ENCODE measurements around the gene H3-3A.

The H3-3A gene

DNA sequence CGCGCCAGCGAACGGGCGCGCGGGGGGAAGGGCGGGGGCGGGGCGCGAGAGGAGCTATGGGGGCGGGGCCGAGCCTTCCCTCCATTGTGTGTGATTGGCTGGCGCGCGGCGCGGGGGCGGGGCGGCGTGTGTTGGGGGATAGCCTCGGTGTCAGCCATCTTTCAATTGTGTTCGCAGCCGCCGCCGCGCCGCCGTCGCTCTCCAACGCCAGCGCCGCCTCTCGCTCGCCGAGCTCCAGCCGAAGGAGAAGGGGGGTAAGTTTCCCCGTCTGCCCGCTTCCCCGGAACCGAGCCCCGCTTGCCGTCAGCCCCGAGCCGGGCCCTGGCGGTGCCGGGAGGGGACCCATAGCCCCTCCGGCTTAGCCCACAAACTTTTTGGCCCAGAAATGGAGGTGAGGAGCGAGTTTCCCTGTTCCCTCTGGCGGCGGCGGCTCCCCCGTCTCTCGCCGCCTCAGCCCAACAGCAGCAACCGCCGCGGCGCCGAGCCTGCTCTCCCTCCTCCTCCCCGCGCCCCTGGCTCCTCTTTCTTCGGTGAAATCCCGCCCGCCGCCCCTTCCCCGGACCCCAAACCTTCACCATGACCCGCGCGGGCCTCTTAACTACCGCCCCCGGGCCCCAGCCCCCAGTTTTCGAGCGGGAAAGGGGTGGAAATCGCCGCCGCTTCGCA, at the start of gene H3-3A:
H3-3A (plus strand) TSS at position 159 of the 666 bp plus-strand sequence. CDS start 1,636 bp downstream, outside the sequence.
- peaks cover 52% of the 10 kb centered on the region for H3K36me3 Mint-ChIP-seq (ENCODE audit: low read depth)
- peak; percentile 98 for DNase-seq
- no peaks in the 10 kb centered on the region for H3K9me3 Mint-ChIP-seq
- H3K27ac Mint-ChIP-seq = peak within 1 kb of the TSS; percentile 99
- H3K27me3 Mint-ChIP-seq = no peaks in the 10 kb centered on the region
- peaks cover 41% of the 10 kb centered on the region for H3K4me1 Mint-ChIP-seq (ENCODE audit: low read depth)
- H3K4me3 Mint-ChIP-seq = peak within 1 kb of the TSS; percentile 100

DNA sequence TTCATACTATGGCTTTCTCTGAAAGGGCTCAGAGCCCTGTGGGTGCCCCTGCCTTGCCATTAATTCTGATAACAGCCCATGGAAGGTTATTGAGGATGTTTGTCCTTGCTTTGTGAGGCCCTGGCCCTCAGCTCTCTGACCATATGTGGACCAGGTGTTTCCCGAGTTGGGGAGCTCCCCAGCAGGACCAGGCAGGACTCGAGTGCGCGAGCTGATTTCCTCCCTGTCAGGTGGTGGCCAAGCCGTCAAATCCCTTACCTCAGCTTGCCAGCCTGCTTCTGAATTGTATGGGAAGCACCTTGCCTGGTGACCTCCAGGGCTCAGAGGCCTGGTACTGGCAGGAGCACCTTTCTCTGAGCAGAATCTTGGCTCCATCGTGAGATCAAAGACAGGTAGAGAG, 45.4 kb upstream of the H3-3A start:
- Mint-ChIP-seq H3K36me3 (ENCODE audit: low read depth) (no peaks in the 10 kb centered on the region), H3K9me3 (no peaks in the 10 kb centered on the region), H3K4me1 (ENCODE audit: low read depth) (no peaks in the 10 kb centered on the region), H3K4me3 (no peak overlapping the region), H3K27ac (no peak overlapping the region), H3K27me3 (no peaks in the 10 kb centered on the region)
- no peak for DNase-seq

DNA sequence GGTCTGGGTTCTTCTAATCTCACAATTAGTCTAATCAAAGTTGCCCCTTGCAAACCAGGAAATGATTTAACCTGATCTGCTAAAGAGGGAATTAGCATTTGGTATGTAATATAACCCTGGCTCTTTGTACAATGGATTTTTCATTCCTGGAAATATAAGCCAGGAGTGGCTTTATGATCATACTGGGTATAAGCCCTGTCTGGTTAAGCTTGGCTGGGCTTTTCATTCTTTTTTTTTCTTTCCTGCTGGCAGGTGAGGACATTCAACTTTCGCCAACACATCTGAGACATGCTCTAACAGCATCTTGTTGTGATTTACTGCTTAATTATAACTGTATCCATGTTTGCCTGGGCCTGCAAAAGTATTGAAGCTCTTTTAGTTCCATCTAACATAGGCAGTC, 42.9 kb upstream of the H3-3A start:
- no peak for DNase-seq
- H3K4me3 Mint-ChIP-seq = no peak overlapping the region
- no peaks in the 10 kb centered on the region for H3K36me3 Mint-ChIP-seq (ENCODE audit: low read depth)
- no peaks in the 10 kb centered on the region for H3K27me3 Mint-ChIP-seq
- H3K9me3 Mint-ChIP-seq = no peaks in the 10 kb centered on the region
- no peak overlapping the region for H3K27ac Mint-ChIP-seq
- H3K4me1 Mint-ChIP-seq (ENCODE audit: low read depth) = no peaks in the 10 kb centered on the region

DNA sequence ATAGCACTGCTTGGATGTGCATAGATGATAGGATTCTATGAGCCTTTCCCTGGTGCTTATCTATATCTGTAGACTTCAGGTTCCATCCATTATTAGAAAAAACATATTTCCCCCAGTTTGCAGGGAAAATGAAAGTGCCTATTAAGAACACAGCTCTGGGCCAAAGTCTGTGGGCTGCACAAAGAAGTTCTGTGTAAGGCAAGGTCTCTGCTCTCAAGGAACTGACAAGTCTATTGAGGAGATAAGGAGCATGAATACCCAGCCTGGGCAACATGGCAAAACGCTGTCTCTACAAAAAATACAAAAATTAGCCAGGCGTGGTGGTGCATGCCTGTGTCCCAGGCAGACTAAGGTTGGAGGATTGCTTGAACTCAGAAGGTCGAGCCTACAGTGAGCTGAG, 41.1 kb upstream of the H3-3A start:
- H3K4me3 Mint-ChIP-seq = no peak overlapping the region
- no peak for DNase-seq
- H3K4me1 Mint-ChIP-seq (ENCODE audit: low read depth) = no peaks in the 10 kb centered on the region
- H3K27ac Mint-ChIP-seq = no peak overlapping the region
- no peaks in the 10 kb centered on the region for H3K9me3 Mint-ChIP-seq
- H3K27me3 Mint-ChIP-seq = no peaks in the 10 kb centered on the region
- no peaks in the 10 kb centered on the region for H3K36me3 Mint-ChIP-seq (ENCODE audit: low read depth)

DNA sequence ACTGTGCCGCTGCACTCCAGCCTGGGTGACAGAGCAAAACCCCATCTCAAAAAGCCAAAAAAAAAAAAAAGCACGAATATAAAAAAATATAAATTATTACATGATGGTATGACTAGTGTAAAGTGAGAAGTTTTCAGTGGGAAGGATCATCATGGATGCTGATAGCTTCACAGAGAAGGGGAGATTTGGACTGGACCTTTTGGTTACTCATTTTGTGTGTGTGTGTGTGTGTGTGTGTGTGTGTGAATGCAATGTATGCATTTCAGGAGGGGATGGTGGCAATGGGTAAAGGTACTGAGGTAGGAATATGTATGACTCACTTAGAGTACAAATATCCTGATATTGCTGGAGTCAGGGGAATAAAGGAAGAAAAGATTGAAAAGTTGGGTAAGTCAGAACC, 40.7 kb upstream of the H3-3A start:
- no peaks in the 10 kb centered on the region for H3K4me1 Mint-ChIP-seq (ENCODE audit: low read depth)
- no peaks in the 10 kb centered on the region for H3K9me3 Mint-ChIP-seq
- H3K27ac Mint-ChIP-seq = no peak overlapping the region
- no peaks in the 10 kb centered on the region for H3K36me3 Mint-ChIP-seq (ENCODE audit: low read depth)
- H3K27me3 Mint-ChIP-seq = no peaks in the 10 kb centered on the region
- no peak for DNase-seq
- no peak overlapping the region for H3K4me3 Mint-ChIP-seq

DNA sequence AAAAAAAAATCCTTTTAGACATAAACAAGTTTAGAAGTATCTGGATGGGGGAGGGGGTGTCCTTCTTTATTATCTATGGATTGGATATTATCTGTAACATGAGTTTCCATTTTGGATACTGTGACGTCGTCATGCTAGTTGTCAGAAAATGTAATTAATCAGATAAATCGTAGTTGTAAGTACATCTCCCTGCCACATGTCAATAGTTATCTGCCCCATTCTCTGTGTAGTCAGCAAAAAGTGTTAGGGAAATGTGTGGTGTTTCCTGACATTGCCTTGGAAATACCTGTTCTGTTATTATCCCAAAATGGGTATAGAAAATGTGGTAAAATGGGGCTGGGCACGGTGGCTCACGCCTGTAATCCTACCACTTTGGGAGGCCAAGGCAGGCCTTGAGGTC, 38.8 kb upstream of the H3-3A start:
- Mint-ChIP-seq H3K4me3 (no peak overlapping the region), H3K4me1 (ENCODE audit: low read depth) (no peaks in the 10 kb centered on the region), H3K36me3 (ENCODE audit: low read depth) (no peaks in the 10 kb centered on the region), H3K27me3 (no peaks in the 10 kb centered on the region), H3K9me3 (no peaks in the 10 kb centered on the region), H3K27ac (no peak overlapping the region)
- DNase-seq = no peak

DNA sequence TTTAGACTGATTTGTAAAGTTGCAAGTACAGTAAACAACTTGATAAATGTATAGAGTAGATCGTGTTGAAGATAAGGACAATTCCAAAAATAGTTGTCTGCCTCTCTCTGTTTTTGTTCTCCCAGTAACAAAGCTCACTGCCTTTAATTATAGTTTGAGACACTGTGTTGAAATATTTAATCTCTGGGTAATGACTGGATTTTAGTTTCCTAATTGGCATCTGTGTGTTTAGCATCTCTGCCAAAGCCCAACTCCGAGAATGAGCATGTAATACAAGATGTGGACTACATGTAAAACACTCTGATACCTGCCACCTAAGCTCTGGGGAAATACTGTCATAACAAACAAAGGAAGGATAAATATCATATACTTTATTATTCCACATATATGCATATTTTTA, 35.7 kb upstream of the H3-3A start:
- Mint-ChIP-seq H3K4me1 (ENCODE audit: low read depth) (no peaks in the 10 kb centered on the region), H3K36me3 (ENCODE audit: low read depth) (no peaks in the 10 kb centered on the region), H3K4me3 (no peak overlapping the region), H3K9me3 (no peaks in the 10 kb centered on the region), H3K27ac (no peak overlapping the region), H3K27me3 (no peaks in the 10 kb centered on the region)
- DNase-seq = no peak

DNA sequence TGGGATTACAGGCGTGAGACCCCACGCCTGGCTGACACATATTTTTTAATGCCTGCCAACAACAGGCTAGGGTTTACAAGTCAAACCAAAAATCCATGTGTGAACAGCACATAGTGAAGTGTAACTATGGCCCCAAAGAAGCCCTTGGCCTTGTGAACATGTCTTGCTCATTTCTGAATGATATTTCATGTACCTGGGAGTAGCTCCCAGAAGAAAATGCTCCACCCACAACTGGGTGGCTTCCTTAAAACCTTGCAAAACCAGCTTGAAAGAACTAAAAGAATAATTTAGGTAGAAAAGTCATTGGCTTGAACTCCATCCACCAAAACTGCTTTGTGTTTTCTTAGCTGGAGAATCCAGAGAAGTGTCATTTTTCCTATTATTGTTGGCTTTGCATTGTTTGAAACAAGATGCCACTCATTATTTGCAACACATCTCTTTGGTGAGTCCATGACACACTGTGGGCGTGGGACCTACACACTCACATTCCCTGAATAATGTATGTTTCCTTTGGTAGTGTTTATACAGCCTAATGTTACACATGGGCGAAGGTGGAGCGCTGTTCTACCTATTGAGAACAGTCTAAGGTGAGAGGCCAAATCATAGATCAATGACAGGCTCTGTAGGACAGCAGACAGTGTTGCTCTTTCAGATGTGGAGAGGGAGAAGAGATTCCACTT, 34.8 kb upstream of the H3-3A start:
- H3K4me1 Mint-ChIP-seq (ENCODE audit: low read depth) = no peaks in the 10 kb centered on the region
- no peaks in the 10 kb centered on the region for H3K9me3 Mint-ChIP-seq
- H3K27ac Mint-ChIP-seq = no peak overlapping the region
- H3K27me3 Mint-ChIP-seq = no peaks in the 10 kb centered on the region
- no peaks in the 10 kb centered on the region for H3K36me3 Mint-ChIP-seq (ENCODE audit: low read depth)
- DNase-seq = no peak
- H3K4me3 Mint-ChIP-seq = no peak overlapping the region

DNA sequence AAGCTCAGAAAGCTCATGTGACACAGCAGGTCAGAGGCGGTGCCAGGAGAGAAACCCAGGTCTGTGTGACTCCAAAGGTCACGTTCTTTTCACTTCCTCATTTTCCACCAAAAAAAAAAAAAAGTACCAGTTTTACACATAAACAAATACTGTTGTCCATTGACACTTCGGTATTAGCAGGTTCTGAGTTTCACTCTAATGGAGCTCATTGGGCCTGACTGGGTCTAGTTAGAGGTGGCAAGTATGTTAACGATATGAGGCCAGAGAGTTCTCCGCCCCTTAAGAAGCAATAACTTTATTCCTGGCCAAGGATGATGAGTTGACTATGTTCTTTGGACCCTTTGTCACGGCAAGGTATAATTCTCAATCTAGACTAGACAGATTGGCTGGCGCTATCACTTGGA, 33.4 kb upstream of the H3-3A start:
- H3K27ac Mint-ChIP-seq = no peak overlapping the region
- no peaks in the 10 kb centered on the region for H3K9me3 Mint-ChIP-seq
- H3K4me1 Mint-ChIP-seq (ENCODE audit: low read depth) = no peaks in the 10 kb centered on the region
- H3K27me3 Mint-ChIP-seq = no peaks in the 10 kb centered on the region
- DNase-seq = no peak
- no peaks in the 10 kb centered on the region for H3K36me3 Mint-ChIP-seq (ENCODE audit: low read depth)
- H3K4me3 Mint-ChIP-seq = no peak overlapping the region

DNA sequence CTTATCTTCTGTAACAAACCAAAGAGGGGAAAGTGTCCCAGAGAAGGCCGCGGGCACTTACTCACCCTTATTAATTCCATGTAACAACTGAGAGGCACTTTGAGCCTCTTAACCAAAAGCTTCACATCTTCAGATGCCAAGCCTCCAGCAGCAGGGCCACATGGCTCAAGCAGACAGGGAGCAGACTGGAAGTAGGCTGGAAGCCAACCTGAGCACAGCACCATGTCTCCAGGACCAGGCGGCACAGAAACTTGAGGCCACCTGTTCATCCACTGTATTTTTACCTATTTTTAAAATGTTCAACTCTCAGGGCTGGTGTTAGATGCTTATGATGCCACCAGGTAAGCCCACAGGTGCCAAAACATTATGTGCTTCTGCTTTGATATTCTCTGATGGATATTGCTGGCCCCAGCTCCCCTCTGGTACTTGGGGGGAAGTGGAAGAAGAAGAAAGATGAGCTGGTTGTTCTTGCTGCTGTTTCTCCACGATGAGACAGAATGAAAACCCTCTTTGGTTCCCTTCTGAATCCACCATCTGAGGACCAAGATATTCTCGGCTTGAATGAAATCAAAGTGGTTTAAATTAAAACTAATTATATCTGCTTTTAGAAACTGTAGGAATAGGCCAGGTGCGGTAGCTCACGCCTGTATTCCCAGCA, 32.8 kb upstream of the H3-3A start:
- Mint-ChIP-seq H3K27ac (no peak overlapping the region), H3K9me3 (no peaks in the 10 kb centered on the region), H3K27me3 (no peaks in the 10 kb centered on the region), H3K4me1 (ENCODE audit: low read depth) (no peaks in the 10 kb centered on the region), H3K36me3 (ENCODE audit: low read depth) (no peaks in the 10 kb centered on the region), H3K4me3 (no peak overlapping the region)
- no peak for DNase-seq

DNA sequence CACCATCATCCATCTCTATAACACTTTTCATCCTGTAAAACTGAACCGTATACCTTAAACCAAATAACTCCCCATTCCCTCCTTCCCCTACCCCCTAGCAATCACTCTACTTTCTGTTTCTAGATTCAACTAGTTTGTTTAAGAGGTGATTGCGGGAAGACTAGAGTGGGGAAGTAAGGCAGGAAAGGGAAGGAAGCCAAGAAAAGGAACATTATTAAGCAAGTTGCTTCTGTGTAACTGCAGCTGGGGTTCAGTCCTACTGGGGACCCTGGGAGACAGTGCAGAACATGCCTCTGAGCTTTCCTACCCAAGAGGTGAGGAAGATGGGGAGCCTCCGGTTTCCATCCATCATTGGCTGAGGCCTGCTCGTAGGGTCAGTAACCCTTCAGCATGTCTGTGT, 28.9 kb upstream of the H3-3A start:
- Mint-ChIP-seq H3K9me3 (no peaks in the 10 kb centered on the region), H3K36me3 (ENCODE audit: low read depth) (no peaks in the 10 kb centered on the region), H3K27me3 (no peaks in the 10 kb centered on the region), H3K4me1 (ENCODE audit: low read depth) (no peaks in the 10 kb centered on the region), H3K27ac (no peak overlapping the region), H3K4me3 (no peak overlapping the region)
- no peak for DNase-seq

DNA sequence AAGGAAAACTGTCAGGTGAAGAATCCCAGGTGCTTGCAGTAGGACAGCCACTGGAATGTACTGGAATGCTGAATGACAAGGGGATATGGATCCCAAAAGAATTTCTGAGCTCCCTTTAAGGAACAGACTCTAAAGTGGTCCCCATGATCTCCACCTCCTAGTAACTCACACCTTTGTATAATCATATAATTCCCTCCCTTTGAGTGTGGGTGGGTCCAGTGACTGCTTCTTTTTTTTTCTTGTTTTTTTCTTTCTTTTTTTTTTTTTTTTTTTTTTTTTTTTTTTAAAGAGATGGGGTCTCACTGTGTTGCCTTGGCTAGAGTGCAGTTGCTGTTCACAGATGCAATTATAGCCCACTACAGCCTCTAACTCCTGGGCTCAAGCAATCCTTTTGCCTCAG, 28.5 kb upstream of the H3-3A start:
- Mint-ChIP-seq H3K4me3 (no peak overlapping the region), H3K27ac (no peak overlapping the region)
- no peak for DNase-seq

DNA sequence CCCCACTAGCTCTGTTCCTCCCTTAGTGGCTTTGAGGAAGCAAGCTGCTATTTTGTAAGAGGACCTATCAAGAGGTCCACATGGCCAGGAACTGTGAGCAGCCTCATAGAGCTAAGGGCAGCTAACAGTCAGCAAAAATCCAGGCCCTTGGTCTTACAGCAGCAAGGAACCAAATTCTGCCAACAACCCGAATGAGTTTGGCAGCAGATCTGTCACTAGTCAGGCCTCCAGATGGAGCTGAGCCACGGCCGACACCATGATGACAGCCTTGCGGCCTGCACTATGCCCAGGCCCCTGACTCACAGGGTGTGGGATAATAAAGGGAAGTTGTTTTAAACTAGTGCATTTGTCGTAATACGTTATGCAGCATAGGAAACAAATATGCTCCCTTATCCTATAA, 28.0 kb upstream of the H3-3A start:
- no peak overlapping the region for H3K4me3 Mint-ChIP-seq
- H3K36me3 Mint-ChIP-seq (ENCODE audit: low read depth) = no peaks in the 10 kb centered on the region
- H3K27ac Mint-ChIP-seq = no peak overlapping the region
- H3K4me1 Mint-ChIP-seq (ENCODE audit: low read depth) = no peaks in the 10 kb centered on the region
- no peaks in the 10 kb centered on the region for H3K27me3 Mint-ChIP-seq
- H3K9me3 Mint-ChIP-seq = no peaks in the 10 kb centered on the region
- no peak for DNase-seq

More for the DNA sequence above, 28.5 kb upstream of the H3-3A start:
- Mint-ChIP-seq H3K36me3 (ENCODE audit: low read depth) (no peaks in the 10 kb centered on the region), H3K27me3 (no peaks in the 10 kb centered on the region), H3K4me1 (ENCODE audit: low read depth) (no peaks in the 10 kb centered on the region), H3K9me3 (no peaks in the 10 kb centered on the region)

DNA sequence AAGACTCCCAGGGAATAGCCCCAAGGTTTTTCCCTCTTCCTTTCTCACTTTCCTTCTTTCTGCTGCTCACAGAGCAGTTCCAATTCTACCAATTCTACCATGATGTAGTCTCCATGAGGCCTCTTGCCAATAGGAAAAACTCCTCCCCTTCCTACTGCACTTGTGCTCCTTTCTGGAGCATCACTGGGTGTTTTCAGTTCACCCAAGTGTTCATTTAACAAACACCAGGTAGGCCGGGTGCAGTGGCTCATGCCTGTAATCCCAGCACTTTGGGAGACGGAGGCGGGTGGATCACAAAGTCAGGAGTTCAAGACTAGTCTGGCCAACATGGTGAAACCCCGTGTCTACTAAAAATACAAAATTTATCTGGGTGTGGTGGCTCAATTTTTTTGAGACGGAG, 26.6 kb upstream of the H3-3A start:
- H3K4me3 Mint-ChIP-seq = no peak overlapping the region
- H3K27me3 Mint-ChIP-seq = no peaks in the 10 kb centered on the region
- no peaks in the 10 kb centered on the region for H3K9me3 Mint-ChIP-seq
- no peak overlapping the region for H3K27ac Mint-ChIP-seq
- no peaks in the 10 kb centered on the region for H3K36me3 Mint-ChIP-seq (ENCODE audit: low read depth)
- DNase-seq = no peak
- no peaks in the 10 kb centered on the region for H3K4me1 Mint-ChIP-seq (ENCODE audit: low read depth)

DNA sequence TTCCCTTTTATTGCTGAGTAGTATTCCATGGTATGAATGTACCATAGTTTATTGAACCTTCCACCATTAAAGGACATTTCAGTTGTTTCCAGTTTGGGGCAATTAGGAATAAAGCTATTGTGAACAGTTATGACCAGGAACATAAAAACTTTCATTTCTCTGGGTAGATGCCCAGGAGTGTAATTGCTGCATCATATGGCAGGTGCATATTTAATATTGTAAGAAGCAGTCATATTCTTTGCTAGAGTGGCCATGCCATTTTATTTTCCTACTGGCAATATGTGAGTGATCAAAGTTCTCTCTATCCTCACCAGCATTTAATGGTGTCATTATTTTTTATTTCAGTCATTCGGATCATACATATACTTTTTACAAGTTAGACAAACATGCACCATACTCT, 23.9 kb upstream of the H3-3A start:
- H3K36me3 Mint-ChIP-seq (ENCODE audit: low read depth) = no peaks in the 10 kb centered on the region
- H3K27me3 Mint-ChIP-seq = no peaks in the 10 kb centered on the region
- no peaks in the 10 kb centered on the region for H3K4me1 Mint-ChIP-seq (ENCODE audit: low read depth)
- H3K4me3 Mint-ChIP-seq = no peak overlapping the region
- no peak for DNase-seq
- no peak overlapping the region for H3K27ac Mint-ChIP-seq
- H3K9me3 Mint-ChIP-seq = no peaks in the 10 kb centered on the region

Data from activated T-cell treated with anti-CD3 and anti-CD28 coated beads, Interleukin-2, amount 50 U/mL, for 24 hours (primary cell).